Aorta (tissue), 5 donors: ENCODE data around the gene EVL. TPM values are rescaled to one million over a fixed set of nuclear protein-coding genes. Genes with fewer than 3 reads are reported as not detected.

Experiments used
- ATAC-seq: fragments of 200-7000 bp; cut with Tn5 transposase; one replicate; pipeline ENCODE4 v1.9.1; 2022; ENCODE audit warnings: moderate library complexity; ENCODE audit not compliant: low FRiP score
- DNase-seq, 2 donors: peaks; one replicate each; pipeline ENCODE4 v3.0.0-alpha.2; 2020
- H3K27ac ChIP-seq, 2 donors: one replicate each; pipeline ENCODE4 v1.5.1; 2013; ENCODE audit warnings: low read length in 2 of 2, mild to moderate bottlenecking in 2 of 2, moderate library complexity in 2 of 2, control low read depth in 1 of 2, inconsistent platforms in 1 of 2, low read depth in 1 of 2
- H3K27me3 ChIP-seq, 2 donors: one replicate each; pipeline ENCODE4 v1.6.1; 2013; ENCODE audit warnings: control low read depth in 1 of 2, low read length in 1 of 2, mild to moderate bottlenecking in 1 of 2, moderate library complexity in 1 of 2; ENCODE audit not compliant: insufficient read depth in 2 of 2, control insufficient read depth in 1 of 2
- H3K36me3 ChIP-seq, 2 donors: one replicate each; pipeline ENCODE4 v1.6.1; 2013; ENCODE audit warnings: control low read depth in 1 of 2, low read length in 1 of 2, mild to moderate bottlenecking in 1 of 2; ENCODE audit not compliant: insufficient read depth in 2 of 2, control insufficient read depth in 1 of 2
- H3K4me1 ChIP-seq, 2 donors: one replicate each; pipeline ENCODE4 v1.6.1; 2013; ENCODE audit warnings: low read length in 2 of 2, control low read depth in 1 of 2, mild to moderate bottlenecking in 1 of 2, moderate library complexity in 1 of 2; ENCODE audit not compliant: insufficient read depth in 2 of 2, control insufficient read depth in 1 of 2
- H3K4me3 ChIP-seq, 2 donors: one replicate each; pipeline ENCODE4 v1.5.1; 2013; ENCODE audit warnings: low read length in 2 of 2, control low read depth in 1 of 2, mild to moderate bottlenecking in 1 of 2
- H3K9me3 ChIP-seq: one replicate; pipeline ENCODE4 v1.6.1; 2013; ENCODE audit warnings: mild to moderate bottlenecking, low read length; ENCODE audit not compliant: control insufficient read depth
- whole genome bisulfite sequencing, 2 donors: extraction: QIAGEN DNeasy Blood & Tissue Kit; methylation state at CpG; one replicate each; pipeline ENCODE4 v1.1.7; 2013; 5-methylcytosine and 5-hydroxymethylcytosine counted together
- intact Hi-C, 2 donors: fragments of 100-400 bp; cut with DNase I; formaldehyde crosslinking; loops; one replicate each; pipeline versions ENCODE4 v1.14.2 to v1.15.0; 2022
- polyA plus RNA-seq, 2 donors: library from polyadenylated mRNA; stranded (reverse); fragments of 200-250 nt; gene quantifications; one replicate each; pipeline ENCODE4 v1.2.3, GENCODE V29; 2013
- total RNA-seq, 2 donors: library from RNA; stranded (reverse); fragmentation: NEBNext Ultra II Directional; extraction: Animal tissue kit (Norgen Biotek cat#: 25700); gene quantifications; one replicate each; pipeline ENCODE4 v1.2.1, GENCODE V29; 2021
- donor health status: healthy with polysubstance abuse.
- donor health status: Bipolar disorder and iron deficiency.
- donor health status: DM: no; HTN: no; CAD: no.
- donor health status: DM: no; HTN: no; CAD: no.
- donor health status: DM: yes; HTN: yes; CAD: no.

The EVL gene
- total and polyA plus RNA-seq, 4 donors, result 21.3 to 133 (median 55.7) TPM

DNA sequence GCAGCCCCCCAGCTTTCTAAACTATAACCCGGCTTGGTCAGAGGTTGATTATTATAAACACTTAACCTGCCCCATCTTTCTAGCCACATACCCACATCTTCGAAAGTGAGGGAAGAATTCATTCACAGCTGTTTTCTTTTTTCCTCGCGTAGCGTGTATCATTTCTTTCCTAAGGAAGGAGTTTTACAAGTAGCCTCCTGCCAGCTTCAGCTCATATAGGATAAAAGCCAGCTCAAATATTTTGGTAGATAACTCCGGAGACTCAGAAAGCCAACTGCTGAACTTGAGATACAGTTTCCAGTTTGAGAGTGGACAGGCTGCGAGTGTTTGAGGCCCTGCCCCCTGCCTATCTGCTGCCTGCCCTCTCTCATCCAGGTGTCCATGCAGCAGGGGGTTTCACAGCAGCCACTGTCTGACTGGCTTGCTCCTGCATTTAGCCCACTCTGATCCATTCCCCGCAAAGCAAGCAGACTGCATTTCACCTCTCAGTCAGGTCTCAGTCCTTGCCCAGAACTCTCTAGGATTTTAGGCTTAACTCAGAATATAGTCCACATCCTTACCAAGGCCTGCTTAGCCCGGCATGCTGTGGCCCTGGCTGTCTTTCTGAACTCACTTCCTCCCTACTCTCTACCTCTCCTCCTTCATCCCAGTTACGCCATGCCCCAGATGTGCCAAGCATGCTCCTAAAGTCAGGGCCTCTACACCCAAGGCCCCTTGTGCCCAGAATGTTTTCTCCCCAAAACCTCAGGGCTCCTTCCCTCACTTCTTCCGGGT is 46.9 kb downstream of the EVL start:
- no peak for ATAC-seq
- DNase-seq, result no peak
- no peaks in the 10 kb centered on the region for H3K27me3 ChIP-seq
- no peak overlapping the region for H3K4me3 ChIP-seq
- WGBS, 2 donors, result 29 to 30% methylated on average over 11 of the region's 11 CpGs
- H3K36me3 ChIP-seq, result no peaks in the 10 kb centered on the region
- intact Hi-C loops, result no loop called here
- no peaks in the 10 kb centered on the region for H3K9me3 ChIP-seq
- H3K4me1 ChIP-seq, result no peaks in the 10 kb centered on the region
- no peak overlapping the region for H3K27ac ChIP-seq

DNA sequence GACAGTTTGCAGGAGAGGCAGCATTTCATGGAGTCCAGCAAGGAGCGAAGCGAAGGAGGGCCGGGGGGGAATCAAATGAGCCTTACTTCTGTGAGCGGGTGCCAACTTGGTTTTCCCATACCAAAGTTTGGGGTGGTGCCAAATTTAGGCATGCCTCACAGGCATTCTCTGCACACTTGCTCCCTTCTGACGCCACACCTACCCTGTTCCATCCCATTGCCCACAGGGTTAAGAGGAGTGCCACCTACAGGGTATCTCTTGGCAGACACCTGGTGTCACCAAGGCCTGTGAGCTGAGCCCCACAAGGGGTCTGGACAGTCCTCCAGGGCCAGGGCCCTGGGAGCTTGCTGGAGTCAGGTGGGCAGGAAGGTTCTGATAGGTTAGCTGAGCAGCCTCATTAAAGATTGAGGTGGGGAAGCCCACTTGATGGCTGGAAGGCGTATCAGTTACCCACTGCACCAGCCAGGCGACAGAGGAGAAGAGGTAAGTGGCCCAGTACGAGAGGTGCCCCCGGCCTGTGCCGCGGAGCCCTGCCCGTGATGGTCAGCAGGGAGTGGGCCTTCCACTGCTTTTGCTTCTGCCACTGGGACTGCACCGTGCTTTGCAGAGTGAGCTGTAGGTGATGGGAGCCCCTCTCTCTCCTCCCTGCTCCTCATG is 49.0 kb downstream of the EVL start:
- no peaks in the 10 kb centered on the region for H3K9me3 ChIP-seq
- H3K36me3 ChIP-seq, result no peaks in the 10 kb centered on the region
- no peaks in the 10 kb centered on the region for H3K27me3 ChIP-seq
- no peak overlapping the region for H3K27ac ChIP-seq
- H3K4me3 ChIP-seq, result no peak overlapping the region
- no peaks in the 10 kb centered on the region for H3K4me1 ChIP-seq
- intact Hi-C loops, result no loop called here
- ATAC-seq, result no peak
- no peak for DNase-seq
- 94 to 96% methylated on average over 13 of the region's 13 CpGs for WGBS, 2 donors

DNA sequence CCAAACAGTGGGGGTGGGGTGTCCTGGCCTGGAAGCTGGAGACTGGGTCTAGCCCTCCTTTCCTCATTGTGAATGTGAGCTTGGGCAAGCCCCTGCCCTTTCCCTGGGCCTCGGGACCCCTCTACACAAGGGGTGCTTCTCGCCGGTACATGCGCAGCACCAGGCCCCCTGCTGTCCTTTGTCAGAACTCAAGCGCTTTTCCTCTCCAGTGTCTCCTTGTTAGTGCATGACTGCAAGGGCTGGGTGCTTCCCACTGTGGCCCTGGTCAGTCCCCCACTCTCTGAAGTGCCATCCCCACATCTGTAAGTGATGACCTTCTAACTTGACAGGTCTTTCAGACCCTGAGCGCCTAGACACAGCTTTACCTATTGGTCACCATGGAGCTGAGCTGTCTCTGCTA is 50.0 kb downstream of the EVL start:
- no peaks in the 10 kb centered on the region for H3K9me3 ChIP-seq
- no peak overlapping the region for H3K27ac ChIP-seq
- H3K36me3 ChIP-seq, result no peaks in the 10 kb centered on the region
- no peaks in the 10 kb centered on the region for H3K4me1 ChIP-seq
- intact Hi-C loops, result no loop called here
- 97% methylated on average over 6 of the region's 6 CpGs for WGBS, 2 donors
- H3K4me3 ChIP-seq, result no peak overlapping the region
- no peak for DNase-seq
- H3K27me3 ChIP-seq, result no peaks in the 10 kb centered on the region
- ATAC-seq, result no peak

DNA sequence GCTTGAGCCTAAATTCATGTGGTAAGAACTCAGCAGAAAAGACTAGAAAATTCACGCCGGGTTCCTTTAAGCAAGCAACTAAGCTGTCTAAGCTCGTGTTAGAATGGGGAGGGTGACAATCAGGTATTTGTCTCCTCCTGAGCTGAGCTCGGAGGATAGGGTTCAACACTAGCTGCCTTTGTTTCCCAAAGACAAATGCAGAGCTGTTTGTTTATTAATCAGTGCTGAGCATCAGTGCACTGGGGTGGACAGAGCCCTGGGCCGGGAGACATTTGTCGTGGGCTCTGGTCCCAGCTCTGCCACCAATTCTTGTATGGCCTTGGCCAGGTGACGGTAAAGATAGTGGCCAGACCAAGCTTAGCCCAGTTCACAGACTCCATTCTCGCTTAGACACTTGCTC is 50.5 kb downstream of the EVL start:
- no peak for DNase-seq
- WGBS, 2 donors, result 97% methylated on average over 8 of the region's 8 CpGs
- no peaks in the 10 kb centered on the region for H3K36me3 ChIP-seq
- H3K4me1 ChIP-seq, result no peaks in the 10 kb centered on the region
- no peaks in the 10 kb centered on the region for H3K27me3 ChIP-seq
- H3K4me3 ChIP-seq, result no peak overlapping the region
- no peak for ATAC-seq
- no peak overlapping the region for H3K27ac ChIP-seq
- no peaks in the 10 kb centered on the region for H3K9me3 ChIP-seq
- intact Hi-C loops, result no loop called here

DNA sequence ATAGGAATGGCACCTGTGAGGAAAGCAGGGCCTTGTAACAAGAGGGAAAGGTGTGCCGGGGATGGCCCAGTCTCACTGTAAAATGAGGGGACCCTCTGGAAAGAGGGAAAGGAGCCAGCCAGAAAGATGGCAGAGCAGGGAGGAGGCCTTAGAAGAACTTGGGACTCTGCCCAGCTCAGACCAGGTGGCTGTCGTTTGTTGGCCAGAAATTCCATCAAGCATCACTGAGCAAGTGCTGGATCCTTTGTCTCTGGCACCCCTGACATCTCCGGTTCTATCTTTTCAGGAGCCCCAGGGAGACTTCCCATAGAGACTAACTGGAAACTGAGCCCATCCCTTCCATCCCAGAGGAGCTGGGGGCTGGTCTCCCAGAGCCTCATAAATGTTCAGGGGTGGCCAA is 50.9 kb downstream of the EVL start:
- WGBS, 2 donors, result 89 to 92% methylated on average over 3 of the region's 3 CpGs
- DNase-seq, result no peak
- Histone ChIP-seq H3K36me3 (no peaks in the 10 kb centered on the region), H3K4me1 (no peaks in the 10 kb centered on the region), H3K9me3 (no peaks in the 10 kb centered on the region), H3K27me3 (no peaks in the 10 kb centered on the region), H3K27ac (no peak overlapping the region), H3K4me3 (no peak overlapping the region)
- ATAC-seq, result no peak
- intact Hi-C loops, result no loop called here

DNA sequence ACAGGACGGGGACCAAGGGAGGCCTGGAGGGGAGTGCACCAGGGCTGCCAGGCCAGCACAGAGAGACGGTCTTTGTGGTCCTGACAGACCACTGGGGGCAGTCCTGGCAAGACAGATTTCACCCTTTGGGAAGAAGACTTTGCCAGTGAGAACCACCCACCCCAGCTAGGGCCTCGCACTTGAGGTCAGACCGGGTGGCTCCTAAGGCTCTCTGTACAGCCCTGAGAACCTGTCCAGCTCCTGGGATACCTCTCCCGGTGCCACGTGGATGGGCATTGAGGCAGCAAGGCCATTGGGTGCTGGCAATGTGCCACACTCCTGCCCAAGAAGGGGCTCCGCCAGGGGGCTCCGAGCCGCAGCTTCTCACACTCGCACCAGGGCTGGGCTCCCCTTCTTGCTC is 51.8 kb downstream of the EVL start:
- Histone ChIP-seq H3K4me3 (no peak overlapping the region), H3K4me1 (no peaks in the 10 kb centered on the region), H3K27ac (no peak overlapping the region), H3K9me3 (no peaks in the 10 kb centered on the region), H3K27me3 (no peaks in the 10 kb centered on the region), H3K36me3 (no peaks in the 10 kb centered on the region)
- 95% methylated on average over 10 of the region's 10 CpGs for WGBS, 2 donors
- ATAC-seq (no peak), DNase-seq (no peak)
- intact Hi-C loops, result no loop called here

DNA sequence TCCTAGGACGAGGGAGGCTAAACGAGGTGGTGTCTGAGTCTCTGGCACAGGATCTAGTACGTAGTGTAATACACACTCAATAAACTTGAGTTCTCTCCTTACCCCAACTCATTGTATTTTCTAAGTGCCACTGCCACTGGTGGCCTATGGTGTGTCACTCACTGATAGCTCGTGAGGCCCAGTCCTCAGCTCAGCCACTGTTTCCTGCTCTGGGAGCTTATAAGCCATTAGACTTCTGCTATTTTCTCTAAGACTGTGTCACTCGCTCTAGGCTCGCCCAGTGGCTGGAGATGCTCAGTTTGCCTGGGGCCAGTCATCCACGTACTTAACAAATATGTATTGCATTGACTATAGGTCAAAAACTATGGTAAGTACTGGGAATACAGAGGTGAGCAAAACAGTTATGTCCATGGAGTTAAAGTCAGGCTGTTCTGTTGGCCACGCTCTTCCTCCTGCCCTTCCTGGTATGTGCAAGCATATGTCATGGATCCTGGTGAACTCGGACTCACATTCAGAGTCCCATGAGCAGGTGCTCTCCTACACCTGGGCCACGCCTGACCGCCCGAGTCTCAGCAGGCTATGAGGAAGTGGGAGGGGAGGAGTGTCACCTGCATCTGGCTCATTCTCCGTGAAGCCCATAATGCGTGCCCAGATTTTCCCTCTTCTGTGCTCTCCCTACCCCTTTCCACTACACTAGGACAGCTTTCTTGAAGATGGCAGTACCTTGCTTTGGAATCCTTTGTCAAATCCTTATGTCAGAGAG is 52.6 kb downstream of the EVL start:
- DNase-seq (no peak), ATAC-seq (no peak)
- intact Hi-C loops, result no loop called here
- no peaks in the 10 kb centered on the region for H3K36me3 ChIP-seq
- H3K4me1 ChIP-seq, result no peaks in the 10 kb centered on the region
- no peak overlapping the region for H3K27ac ChIP-seq
- 96 to 97% methylated on average over 14 of the region's 14 CpGs for WGBS, 2 donors
- no peak overlapping the region for H3K4me3 ChIP-seq
- H3K27me3 ChIP-seq, result no peaks in the 10 kb centered on the region
- no peaks in the 10 kb centered on the region for H3K9me3 ChIP-seq

DNA sequence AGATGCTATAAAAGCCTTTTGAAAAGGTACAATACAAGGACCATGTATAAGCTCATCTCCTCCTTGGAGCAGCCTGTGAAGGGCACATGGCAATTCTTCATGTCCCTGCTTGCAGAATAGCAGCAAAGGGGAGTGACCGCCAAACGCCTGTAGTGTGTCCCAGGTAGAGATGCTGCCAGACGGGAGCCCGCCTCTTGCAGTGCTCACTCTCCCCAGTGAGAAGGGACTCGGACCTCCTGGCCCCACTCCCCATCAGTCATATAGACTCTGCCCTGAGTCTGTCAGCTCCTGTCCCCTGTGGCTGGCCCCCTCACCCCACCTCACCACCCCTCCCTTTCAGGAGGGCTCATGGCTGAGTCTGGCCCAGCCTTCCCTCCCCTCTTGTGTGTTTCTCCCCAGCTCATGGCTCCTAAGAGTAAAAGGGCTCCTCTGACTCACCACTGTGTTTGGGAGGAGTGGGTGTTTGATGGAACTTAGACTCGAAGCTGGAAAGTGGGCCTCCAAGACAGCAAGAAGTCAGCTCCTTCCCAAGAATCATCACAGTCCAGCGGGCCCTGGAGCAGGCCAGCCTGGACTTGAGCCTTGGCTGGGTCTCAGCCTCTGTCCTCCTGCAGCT is 53.3 kb downstream of the EVL start:
- 88% methylated on average over 7 of the region's 7 CpGs for WGBS, 2 donors
- Histone ChIP-seq H3K27ac (no peak overlapping the region), H3K36me3 (no peaks in the 10 kb centered on the region), H3K4me3 (no peak overlapping the region), H3K4me1 (no peaks in the 10 kb centered on the region), H3K9me3 (no peaks in the 10 kb centered on the region), H3K27me3 (no peaks in the 10 kb centered on the region)
- ATAC-seq, result no peak
- intact Hi-C loops, result no loop called here
- no peak for DNase-seq
